Stimulated activated CD4-positive, alpha-beta T cell treated with anti-CD3 and anti-CD28 coated beads, Interleukin-4, amount 100 ng/mL, for 1 hour (primary cell): Measurements from ENCODE around the gene TMEM181.
"Not testable (repeated sequence)": the region's sequence is repeated elsewhere in the genome, so short reads cannot be mapped to it uniquely, and the experiment has no call there.

Experiments
- DNase-seq: peaks from one replicate; pipeline ENCODE4 v3.0.0-alpha.2; 2020

Gene TMEM181

DNA sequence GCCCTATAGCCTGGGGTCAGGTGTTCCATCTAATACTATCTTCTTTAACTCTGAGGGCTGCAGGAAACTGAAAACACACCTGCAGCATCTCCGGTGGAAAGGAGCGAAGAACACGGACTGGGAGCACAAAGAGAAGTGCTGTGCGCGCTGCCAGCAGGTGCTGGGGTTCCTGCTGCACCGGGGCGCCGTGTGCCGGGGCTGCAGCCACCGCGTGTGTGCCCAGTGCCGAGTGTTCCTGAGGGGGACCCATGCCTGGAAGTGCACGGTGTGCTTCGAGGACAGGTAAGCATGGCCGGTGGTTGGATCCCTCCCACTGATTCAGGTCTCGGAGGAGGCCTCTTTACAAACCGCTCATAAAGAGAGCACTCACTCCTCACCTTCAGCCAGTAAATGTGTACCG is 105.4 kb downstream of the TMEM181 start:
- no peak for DNase-seq

DNA sequence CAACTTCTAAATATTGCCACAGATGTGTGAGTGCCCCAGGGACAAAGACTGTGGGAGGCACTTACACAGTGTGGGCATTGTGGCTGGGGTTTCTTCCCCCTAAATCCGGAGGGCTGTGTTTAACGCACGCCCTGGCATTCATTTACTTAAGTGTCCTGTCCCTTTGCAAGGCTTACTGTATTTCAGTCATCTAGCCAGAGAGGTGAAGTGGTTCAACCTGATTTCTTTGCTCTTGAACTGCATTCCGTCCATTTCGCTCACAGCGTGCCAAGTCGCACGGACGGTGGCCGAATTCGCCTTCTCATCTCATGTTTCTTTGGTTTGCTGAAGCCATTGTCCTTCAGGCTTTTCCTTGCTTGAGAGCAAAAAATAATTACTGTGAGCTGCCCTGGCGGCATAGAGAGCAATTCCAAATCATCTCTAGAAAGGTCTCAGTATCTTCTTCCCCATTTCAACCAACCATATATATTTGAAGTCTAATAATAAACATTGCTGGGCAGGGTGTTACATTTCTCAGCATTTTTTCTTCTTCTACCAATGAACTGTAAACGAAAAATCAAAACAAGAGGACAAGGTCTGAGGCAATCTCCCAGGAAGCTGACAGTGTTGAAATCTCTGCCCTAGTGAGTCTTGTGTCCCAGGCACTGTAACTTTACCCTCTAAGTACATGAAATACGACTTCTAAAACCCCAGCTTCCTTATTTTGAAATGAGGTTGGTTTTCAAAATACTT is 106.9 kb downstream of the TMEM181 start:
- DNase-seq: no peak

DNA sequence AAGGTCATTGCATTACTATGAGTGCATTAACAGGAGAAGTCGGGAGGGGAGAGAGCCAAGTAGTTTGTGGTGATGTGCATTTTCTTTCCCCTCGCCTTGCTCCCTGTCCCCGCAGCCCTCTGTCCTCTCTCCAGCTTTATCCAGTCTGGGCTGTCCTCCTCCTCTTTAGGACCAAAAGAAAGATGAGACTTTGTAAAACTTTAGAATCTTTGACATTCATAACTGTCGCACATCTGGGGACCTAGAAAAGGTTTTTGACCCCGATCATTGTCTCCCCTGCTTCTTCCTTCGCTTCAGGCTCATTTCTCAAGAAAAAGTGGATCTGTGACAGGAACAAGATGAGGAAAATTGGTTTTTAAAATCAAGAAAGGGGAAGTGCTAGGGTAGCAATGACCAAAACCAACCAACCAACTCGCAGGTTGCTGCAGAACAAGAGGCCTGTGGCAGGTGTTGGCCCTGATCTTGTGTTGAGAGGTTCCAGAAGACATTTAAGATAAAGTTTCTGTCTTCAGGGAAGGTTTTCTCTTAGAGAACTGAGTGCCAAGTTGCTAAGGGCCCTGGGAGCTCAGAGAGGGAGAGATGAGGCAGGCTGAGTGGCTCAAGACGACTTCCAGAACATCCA is 107.6 kb downstream of the TMEM181 start:
- DNase-seq: no peak

DNA sequence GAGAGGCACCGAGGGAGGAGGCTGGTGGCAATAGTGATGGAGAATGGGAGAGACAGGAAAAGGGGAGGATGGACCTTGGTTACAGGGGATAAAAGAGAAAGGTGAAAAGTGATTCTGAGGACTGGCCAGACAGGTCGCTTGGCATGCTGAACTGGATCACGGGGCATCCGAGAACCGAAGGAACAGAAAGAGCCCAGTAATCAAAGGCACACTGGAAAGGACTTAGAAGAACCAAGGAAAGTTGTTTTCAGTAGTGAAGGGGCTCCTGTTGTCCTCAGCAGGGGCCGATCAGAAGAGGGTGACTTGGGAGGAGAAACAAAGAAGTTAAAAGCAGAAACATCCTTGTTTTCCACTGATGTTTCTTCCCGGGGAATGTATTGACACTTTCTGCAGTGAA is 108.8 kb downstream of the TMEM181 start:
- no peak for DNase-seq

DNA sequence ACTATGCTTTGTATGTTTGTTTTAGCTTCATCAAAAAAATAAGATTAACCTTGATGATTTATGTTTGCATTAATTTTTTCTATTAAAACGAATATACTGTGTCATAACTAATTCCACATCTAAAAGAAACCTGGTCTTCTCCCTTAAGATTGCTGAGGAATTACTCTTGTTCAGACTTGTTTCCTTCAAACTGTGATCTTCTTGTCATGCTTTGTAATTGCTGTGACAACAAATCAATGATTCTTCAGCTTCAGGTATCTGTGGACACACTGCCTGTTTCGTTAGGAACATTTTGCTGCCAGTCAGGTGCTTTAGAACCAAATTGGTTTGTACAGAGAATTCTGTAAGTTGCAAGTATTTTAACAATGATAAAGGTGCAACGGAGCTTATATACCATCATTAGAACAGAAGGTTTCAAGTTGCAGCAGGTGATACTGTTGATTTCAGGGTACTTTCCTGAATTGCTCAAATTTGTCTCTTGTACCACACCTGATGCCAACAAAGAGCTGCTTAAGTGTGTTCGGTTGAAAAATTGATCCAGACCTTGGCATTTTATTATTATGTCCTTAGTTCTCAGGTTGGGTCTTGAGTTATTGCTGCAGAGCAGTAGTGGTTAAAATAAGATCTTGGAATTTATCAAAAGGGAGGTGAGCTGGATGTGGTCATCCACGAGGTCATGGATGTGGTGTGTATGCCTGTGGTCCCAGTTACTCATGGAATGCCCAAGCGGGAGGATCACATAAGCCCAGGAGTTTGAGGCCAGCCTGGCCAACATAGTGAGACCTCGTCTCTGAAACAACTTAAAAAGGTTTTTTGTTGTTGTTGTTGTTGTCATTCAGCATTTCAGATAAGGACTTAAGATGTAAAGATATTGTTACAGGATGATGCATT is 109.5 kb downstream of the TMEM181 start:
- DNase-seq: no peak

DNA sequence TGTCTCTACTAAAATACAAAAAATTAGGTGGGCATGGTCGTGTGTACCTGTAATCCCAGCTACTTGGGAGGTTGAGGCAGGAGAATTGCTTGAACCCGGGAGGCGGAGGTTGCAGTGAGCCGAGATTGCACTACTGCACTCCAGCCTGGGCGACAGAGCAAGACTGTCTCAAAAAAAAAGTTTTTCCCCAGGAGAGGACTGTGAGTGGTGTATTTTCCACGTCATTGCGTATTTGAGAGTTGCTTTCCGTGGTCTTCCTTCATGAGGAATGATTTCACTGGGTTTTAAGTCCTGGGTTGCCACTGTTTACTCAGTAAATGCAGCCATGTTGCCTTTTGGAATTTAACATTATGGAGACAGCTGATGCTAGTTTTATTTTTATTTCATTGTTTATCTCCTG is 112.2 kb downstream of the TMEM181 start:
- not testable (repeated sequence) for DNase-seq

DNA sequence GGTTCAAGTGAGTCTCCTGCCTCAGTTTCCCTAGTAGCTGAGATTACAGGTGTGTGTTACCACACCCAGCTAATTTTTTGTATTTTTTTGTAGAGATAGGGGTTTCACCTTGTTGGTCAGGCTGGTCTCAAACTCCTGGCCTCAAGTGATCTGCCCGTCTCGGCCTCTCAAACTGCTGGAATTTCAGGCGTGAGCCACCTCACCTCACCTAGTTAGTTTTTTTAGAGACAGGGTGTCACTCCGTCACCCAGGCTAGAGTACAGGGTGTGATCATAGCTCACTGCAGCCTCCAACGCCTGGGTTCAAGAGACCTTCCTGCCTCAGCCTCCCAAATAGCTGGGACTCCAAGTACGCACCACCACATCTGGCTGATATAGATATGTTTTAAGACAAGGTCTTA is 112.8 kb downstream of the TMEM181 start:
- no peak for DNase-seq

DNA sequence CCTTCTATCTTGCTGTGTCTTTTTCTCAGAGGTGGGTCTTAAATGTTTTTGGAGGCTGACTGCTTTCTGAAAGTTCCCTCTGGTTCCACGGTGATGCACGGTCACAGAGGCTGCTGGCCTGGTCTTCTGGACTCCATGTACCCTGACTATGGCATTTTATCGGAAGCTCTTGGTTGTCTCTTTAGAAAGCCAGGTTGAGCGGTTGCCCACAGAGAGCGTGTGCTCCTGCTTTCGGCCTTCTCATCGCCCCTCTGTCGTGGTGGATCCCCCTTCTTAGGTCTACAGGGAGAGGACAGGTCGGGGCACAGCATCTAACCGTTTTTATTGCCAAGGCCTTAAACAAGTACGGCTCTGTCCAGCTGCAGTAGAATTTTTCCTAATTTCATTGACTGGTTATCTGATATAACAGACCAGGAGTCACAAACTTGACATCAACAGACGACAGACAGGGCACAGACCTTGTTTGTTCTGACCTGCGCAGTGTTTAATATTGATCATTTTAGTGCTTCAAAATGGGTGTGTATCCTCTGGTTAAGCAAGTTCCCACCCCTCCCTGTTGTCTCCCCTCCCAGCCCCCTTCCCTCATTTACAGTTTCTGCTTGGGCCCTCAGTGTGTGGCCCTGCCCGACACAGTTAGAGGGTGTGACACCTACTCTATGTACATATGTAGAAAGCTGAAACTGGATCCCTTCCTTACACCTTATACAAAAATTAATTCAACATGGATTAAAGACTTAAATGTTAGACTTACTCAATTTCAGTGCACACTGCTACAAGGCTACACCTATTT is 114.6 kb downstream of the TMEM181 start:
- DNase-seq: no peak

DNA sequence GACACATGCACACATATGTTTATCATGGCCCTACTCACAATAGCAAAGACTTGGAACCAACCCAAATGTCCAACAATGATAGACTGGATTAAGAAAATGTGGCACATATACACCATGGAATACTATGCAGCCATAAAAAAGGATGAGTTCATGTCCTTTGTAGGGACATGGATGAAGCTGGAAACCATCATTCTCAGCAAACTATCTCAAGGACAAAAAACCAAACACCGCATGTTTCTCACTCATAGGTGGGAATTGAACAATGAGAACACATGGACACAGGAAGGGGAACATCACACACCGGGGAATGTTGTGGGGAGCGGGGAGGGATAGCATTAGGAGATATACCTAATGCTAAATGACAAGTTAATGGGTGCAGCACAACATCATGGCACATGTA is 117.2 kb downstream of the TMEM181 start:
- DNase-seq: not testable (repeated sequence)

DNA sequence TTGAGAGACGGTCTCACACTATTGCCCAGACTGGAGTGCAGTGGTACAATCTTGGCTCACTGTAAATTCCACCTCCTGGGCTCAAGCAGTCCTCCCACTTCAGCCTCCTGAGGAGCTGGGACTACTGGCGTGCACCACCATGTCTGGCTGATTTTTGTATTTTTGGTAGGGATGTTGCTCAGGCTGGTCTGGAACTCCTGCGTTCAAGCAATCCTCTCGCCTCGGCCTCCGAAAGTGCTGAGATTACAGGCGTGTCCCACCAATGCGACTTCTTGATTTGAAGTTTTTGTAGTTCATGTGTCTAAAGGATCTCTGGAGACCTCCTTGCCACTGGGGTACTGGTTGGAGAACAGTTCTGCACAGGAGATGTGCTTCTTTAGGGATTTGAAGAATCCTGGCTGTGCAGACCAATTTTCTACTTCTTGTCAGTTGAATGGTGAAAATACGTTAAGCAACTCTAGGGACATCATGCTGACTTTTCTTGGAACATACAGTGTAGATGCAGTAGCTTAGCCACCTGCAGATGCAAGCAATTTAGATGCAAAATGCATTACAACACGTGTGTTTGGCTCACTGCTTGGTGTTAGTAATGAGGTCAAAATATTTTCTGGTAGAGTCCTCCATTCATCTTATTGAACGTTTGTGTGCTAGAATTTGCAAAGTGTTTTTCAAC is 118.2 kb downstream of the TMEM181 start:
- no peak for DNase-seq

DNA sequence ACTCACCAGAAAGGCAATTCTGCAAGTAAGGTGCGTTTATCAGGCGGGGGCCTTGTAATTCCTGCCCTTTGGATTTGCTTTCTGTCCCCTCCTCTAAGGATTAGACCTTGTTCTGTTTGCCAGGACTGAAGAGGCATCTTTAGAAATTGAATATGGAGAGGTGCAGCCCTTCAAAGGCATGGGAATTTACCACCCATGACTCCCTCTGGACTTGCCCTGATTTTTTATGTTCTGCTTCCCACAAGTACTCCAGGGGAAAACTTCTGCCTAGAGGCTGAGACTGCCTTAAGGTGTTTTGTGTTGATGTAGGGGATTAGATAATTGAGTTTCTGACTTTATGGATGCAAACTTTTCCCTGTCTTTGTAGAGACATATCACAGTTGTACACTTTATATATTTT is 120.1 kb downstream of the TMEM181 start:
- no peak for DNase-seq

DNA sequence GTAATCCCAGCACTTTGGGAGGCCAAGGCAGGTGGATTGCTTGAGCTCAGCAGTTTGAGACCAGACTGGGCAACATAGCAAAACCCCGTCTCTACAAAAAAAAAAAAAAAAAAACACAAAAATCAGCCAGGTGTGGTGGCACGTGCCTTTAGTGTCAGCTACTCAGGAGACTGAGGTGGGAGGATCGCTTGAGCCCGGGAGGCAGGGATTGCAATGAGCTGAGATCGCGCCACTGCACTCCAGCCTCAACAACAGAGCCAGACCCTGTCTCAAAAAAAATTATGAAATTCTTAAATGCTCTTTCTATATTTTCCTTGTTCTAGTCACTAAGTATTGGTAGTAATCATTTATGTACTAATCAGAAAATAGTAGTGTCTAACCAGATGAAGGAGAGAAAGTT is 120.6 kb downstream of the TMEM181 start:
- no peak for DNase-seq

DNA sequence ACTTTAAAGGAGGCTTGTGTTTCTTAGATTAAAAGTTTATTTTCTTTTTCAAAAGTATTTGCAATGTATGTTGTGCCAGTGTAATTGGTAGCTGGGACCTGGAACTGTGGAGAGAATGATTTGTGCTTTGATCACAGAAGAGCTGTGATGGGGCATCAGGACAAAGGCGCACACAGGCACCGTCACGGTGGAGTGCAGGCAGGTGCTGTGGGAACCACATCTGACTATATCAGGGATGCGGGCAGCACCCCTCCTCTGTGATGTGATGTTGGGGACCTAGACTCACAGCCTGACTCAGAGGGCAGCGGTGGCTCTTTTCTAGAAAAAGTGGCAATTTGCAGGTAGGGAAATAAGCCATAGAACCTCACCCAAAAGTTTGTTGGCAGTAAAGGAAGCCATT is 124.4 kb downstream of the TMEM181 start:
- no peak for DNase-seq

DNA sequence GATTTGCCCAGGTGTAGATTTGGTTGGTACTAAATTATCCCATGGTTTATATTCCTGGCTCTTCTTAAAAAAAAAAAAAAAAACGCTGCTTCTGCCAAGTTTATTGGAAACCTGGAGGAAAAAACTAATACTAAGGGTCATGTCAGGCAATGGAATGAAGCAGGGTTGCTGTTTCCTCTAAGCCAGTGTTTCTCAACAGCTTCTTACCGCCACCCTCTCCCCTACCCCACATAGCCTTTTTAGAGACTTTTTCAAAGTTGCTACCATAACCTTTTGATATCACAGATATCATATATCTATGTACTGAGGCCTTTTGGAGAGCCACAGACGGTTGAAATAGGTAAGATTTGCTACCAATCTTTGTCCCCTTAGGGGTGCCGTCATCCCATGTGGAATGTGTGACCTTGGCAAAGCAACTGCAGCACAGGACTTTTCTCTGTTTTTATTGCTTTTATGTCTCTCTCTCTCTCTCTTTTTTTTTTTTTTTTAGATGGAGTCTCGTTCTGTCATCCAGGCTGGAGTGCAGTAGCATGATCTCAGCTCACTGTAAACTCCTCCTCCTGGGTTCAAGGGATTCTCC is 124.9 kb downstream of the TMEM181 start:
- DNase-seq: no peak
